HTERT RPE-1 (cell line): ENCODE results near the gene CALML6.
"Not testable (repeated sequence)": the region's sequence is repeated elsewhere in the genome, so short reads cannot be mapped to it uniquely, and the experiment has no call there.

ENCODE experiments used
- in situ Hi-C: fragments of 300-500 bp; cut with MboI; formaldehyde crosslinking; loops from 4 replicates; pipeline ENCODE4 v1.14.3; 2020; ENCODE audit warnings: low sequenced_read_pairs

CALML6 gene, protein sequence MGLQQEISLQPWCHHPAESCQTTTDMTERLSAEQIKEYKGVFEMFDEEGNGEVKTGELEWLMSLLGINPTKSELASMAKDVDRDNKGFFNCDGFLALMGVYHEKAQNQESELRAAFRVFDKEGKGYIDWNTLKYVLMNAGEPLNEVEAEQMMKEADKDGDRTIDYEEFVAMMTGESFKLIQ

GRCh38 chr1:1914971-1915692 is at the start of gene CALML6:
CALML6 (plus strand) TSS chr1:1915260; CDS start chr1:1915281, 21 bp downstream.
- in situ Hi-C loops, result no loop called here

- in situ Hi-C loops, result no loop called here
Observed at GRCh38 chr1:1867164-1867563, 47.9 kb upstream of the CALML6 start.

DNA sequence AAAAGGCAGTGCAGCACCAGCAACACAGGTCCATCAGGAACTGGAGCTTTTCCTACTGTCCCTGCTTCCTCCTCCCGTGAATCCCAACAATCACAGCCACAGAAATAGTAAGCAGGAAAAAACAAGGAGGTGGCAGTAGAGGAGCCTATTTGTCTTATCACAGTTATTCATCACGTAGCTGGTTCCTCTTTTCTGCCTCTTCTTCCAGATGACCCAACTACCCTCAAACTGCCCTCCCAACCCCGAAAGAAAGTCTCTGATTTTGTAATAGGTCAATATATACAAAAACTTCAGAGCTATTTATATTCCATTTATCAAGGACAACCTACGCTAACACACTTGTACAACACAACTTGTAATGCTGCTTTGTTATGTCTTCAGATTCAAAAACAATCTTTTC is 45.6 kb upstream of the CALML6 start:
- in situ Hi-C loops, result no loop called here

DNA sequence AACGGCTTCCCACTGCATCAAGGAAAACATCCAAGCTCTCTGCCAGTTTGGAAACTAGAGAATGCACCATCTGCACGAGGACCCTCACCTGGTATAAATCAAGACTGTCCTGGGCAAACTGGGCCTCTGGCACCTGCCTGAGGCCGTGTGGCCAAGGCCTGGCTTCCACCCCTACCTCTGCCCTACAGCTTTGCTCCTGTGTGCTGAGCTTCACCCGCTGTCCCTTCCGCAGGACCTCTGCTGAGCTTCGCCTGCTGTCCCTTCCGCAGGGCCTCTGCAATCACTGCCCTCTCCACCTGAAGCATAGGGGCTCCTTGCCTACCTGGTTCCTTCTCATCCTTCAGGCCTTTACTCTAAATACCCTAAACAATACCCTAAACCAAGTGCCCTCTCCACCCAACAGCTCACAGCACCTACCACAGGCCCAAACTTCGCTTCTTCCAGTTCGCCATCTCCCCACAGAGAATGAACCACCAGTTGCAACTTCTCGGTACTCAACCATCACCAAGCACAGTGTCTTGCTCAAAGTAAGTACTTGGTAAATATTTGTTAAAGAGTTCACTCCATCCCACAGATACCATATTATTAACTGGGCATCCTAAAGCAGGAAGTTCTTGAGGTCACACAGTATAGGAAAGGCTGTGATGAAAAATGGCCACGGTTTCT is 42.6 kb upstream of the CALML6 start:
- in situ Hi-C loops, result no loop called here

DNA sequence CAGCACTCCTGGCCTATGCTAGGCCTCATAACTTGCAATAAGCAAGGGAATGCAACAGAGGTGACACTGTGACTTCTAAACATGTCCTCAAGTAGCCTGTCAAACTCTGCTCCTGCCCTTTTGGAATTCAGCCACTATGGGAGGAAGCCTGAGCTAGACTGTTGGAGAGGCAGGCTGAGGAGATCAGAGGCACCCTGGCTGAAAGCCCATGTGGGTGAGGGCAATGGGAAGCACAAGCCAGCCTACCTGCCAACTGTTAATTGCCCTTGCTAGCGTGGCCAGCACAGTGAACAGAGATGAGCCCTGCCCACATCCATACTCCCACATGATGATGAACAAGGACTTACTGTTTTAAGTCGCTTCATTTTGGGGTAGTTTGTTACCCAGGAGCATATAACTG is 41.9 kb upstream of the CALML6 start:
- in situ Hi-C loops, result no loop called here

- in situ Hi-C loops, result no loop called here
Observed at GRCh38 chr1:1874901-1875300, 40.2 kb upstream of the CALML6 start.

GRCh38 chr1:1875932-1876331 is 39.1 kb upstream of the CALML6 start:
- in situ Hi-C loops, result no loop called here

DNA sequence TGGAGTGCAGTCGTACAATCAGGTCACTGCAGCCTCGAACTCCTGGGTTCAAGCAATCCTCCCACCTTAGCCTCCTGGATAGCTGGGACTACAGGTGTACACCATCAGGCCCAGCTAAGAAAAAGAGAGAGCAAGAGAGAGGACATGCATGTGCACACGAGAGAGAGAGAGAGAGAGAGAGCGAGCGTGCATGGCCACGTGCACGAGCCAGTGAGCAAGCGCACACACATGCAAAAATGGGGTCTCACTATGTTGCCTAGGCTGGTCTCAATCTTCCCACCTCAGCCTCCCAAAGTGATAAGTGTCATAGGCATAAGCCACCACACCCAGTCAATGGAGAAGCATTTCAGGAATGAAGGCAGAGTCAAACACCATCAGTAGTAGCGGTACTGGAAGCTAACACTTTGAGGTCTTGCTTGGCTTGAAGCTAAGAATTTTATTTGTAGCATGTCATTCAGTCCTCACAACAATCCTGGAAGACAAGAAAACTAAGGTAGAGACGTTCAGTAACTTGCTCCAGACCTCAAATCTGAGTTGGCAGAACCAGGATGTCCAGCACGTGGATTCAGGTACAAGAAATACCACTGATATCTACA is 38.6 kb upstream of the CALML6 start:
- in situ Hi-C loops, result no loop called here

DNA sequence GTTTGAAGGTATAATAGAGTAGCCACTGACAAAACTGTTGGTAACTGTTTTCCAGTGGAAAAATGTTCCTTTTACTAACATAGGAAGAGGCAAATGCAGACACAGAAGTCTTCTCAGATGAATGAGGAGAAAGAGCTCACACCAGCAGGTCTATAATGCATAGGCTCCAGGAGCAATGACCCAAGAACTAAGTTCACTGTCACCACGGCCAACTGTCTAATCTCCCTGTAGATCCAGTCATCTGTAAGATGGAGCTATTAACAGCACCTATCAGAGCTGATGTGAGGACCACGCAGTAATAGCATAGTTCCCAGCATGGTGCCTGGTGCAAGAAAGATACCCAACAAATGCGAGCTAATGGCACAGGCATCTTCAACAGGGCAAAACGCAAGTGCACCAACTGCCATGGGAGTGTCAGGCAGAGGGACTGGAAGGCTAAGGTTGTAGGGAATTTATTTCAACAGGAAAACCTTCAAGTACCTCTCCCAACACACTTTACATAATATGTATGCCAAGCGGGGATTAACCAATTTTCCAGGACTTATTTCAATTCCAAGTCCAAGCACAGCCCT is 37.1 kb upstream of the CALML6 start:
- in situ Hi-C loops, result no loop called here

GRCh38 chr1:1879942-1880341 is 35.1 kb upstream of the CALML6 start:
- in situ Hi-C loops, result no loop called here

DNA sequence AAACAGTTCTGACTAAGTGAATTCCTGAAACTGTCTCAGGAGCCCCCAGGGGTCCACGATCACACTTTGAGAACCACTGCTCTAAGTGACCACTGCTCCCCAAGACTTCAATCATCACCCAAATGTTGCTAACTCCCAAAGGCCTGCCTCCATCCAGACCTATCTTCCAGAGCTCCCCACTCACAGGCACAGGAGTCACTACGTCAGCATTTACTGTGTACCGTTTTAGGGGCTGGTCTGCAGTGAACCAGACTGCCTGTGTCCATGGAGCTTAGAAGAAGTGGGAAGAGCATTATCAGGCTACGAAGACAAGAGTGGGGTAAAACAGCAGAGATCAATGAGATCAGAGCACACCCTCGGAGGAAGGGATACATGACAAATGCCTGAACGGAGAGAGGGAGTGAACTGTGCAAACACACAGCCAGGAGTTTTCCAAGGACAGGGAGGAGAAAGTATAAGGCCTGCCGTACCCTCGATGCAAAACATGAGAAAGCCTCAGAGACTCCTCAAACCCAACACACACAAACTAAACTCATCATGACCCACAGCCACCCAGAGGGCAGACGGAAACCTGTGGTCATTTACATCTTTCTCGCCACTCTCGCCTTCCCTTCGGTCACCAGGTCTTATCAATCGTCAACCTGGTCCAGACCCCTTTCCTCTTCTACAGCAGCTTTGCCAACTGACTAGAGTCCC is 34.3 kb upstream of the CALML6 start:
- in situ Hi-C loops, result no loop called here

DNA sequence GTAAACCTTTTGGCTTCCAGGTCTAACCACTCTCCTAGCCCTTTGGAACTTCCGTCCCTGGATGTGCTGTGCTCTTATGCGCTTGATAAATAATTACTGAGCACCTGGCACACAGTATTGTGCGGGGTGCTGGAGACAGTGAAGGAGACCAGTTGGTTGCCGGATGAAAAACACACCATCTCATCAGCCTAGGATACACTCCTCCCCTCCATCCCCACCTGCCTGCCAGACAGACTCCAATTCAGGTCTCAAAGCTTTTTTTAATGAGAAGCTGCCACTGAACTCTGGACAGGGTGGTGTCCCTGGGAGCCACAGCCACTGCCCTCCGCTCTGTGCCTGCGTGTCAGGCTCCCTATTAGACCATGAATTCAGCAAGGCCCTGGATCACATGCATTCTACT is 33.3 kb upstream of the CALML6 start:
- in situ Hi-C loops, result no loop called here

GRCh38 chr1:1883092-1883873 is 31.8 kb upstream of the CALML6 start:
- in situ Hi-C loops, result no loop called here

- in situ Hi-C loops, result not testable (repeated sequence)
Observed at GRCh38 chr1:1883890-1884289, 31.2 kb upstream of the CALML6 start.

DNA sequence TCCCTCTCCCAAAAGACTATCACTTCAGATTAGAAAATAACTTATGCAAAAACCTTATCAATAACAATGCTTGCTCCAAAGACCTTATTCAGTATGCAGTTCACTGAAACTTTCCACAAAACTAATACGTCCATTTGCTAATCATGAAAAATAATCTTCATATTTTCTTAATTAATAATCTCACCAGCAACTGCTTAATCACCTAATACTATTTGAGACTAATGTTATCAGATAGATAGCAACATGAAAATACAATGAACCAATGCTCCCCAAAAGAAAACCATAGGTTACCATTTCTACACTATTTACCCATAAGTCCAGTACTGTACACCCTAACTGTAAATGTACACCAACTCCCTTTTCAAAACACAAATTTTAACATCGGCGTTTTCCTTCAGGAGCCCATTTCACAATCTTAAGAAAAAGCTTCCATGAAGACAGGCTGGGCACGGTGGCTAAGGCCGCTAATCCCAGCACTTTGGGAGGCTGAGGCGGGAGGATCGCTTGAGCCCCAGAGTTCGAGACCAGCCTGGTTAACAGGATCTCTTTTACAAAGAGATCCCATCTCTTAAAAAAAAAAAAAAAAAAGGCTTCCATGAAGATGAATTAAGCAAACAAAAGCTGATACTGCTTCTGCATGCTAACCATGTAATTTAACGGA is 25.8 kb upstream of the CALML6 start:
- in situ Hi-C loops, result no loop called here

GRCh38 chr1:1889847-1890505 is 25.1 kb upstream of the CALML6 start:
- in situ Hi-C loops, result no loop called here

DNA sequence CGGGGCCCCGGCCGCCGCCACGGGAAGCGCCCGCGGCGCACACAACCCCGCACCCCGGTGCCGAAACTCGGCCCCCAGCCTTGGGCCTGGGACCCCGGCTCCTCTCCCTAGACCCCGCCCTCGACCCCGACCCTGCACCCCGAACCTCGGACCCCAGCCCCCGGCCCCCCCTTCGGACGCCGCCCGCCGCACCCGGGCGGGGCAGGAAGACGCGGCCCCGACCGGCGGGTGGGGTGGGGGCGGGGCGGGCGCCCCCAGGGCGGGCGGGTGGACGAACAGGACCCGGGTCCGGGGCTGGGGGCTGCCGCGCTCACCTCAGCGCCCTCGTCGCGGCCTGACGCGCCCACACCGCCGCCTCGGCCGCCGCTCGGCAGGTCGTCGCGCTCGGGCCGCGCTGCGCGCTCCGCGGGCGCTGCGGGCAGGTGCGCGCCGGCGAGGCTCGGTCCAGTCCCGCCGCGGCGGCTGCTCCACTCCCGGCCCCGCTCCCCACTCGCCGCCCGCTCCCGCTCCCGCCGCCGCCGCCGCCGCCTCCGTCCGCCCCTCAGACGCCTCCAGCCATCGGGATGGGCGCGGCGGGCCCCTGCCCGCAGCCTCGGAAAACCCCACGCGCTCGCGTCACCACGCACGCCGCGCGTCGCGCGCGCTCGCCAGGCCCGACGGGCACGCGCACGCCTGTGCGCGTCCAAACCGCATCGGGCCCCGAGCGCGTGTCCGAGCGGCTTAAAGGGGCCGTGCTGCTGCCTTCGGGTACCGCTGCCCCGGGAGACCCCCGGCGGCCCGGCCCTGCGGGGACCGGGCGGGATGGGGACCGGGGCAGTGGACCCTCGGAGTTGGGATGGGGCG is 24.3 kb upstream of the CALML6 start, which contains the start of gene GNB1:
GNB1 (minus strand) TSS at position 582 of the 843 bp plus-strand sequence. CDS start 65,634 bp downstream, outside the sequence.
- in situ Hi-C loops, result no loop called here
